Neural progenitor cell (in vitro differentiated cells): Measurements from ENCODE around the gene B3GAT1. TPM values are rescaled to one million over a fixed set of nuclear protein-coding genes. Genes with fewer than 3 reads are reported as not detected.

Source experiments
- DNase-seq: peaks from one replicate; pipeline ENCODE4 v3.0.0-alpha.2; 2016; ENCODE audit warnings: low spot score
- H2AFZ ChIP-seq: fragments of 200-600 bp; sonication (generic); replicated peaks from 2 replicates; pipeline ENCODE4 v1.6.1; 2016; ENCODE audit warnings: antibody characterized with exemption
- H3F3A ChIP-seq: fragments of 200-600 bp; sonication (generic); 2 replicates; pipeline ENCODE4 v1.6.1; 2016; ENCODE audit warnings: antibody characterized with exemption, low read depth
- H3K27ac ChIP-seq: fragments of 200-600 bp; sonication (generic); 2 replicates; pipeline ENCODE4 v1.5.1; 2016; ENCODE audit warnings: mild to moderate bottlenecking
- H3K27me3 ChIP-seq: fragments of 200-600 bp; sonication (generic); 2 replicates; pipeline ENCODE4 v1.6.1; 2016; ENCODE audit warnings: mild to moderate bottlenecking, moderate library complexity
- H3K36me3 ChIP-seq: fragments of 200-600 bp; sonication (generic); 2 replicates; pipeline ENCODE4 v1.5.1; 2016
- H3K4me1 ChIP-seq: fragments of 200-600 bp; sonication (generic); 2 replicates; pipeline ENCODE4 v1.6.1; 2016; ENCODE audit warnings: mixed run types
- H3K4me2 ChIP-seq: fragments of 200-600 bp; sonication (generic); 2 replicates; pipeline ENCODE4 v1.6.1; 2016
- H3K4me3 ChIP-seq: fragments of 200-600 bp; sonication (generic); 2 replicates; pipeline ENCODE4 v1.5.1; 2016
- H3K79me2 ChIP-seq: fragments of 200-600 bp; sonication (generic); 2 replicates; pipeline ENCODE4 v1.6.1; 2016; ENCODE audit warnings: low read depth
- H3K9ac ChIP-seq: fragments of 200-600 bp; sonication (generic); 2 replicates; pipeline ENCODE4 v1.6.1; 2016
- H3K9me3 ChIP-seq: fragments of 200-600 bp; sonication (generic); 2 replicates; pipeline ENCODE4 v1.5.1; 2016; ENCODE audit warnings: low read depth
- H4K20me1 ChIP-seq: fragments of 200-600 bp; sonication (generic); 2 replicates; pipeline ENCODE4 v1.6.1; 2016; ENCODE audit warnings: low read depth
- H3K27ac Mint-ChIP-seq: 3 replicates; pipeline ENCODE4 v1.8.0; 2021; ENCODE audit warnings: mixed read lengths
- H3K27me3 Mint-ChIP-seq: 2 replicates; pipeline ENCODE4 v1.8.0; 2022; ENCODE audit warnings: low read depth, mild to moderate bottlenecking, inconsistent platforms, moderate library complexity, mixed read lengths; ENCODE audit not compliant: insufficient read depth
- H3K36me3 Mint-ChIP-seq: 3 replicates; pipeline ENCODE4 v1.8.0; 2021; ENCODE audit warnings: mixed read lengths
- H3K4me1 Mint-ChIP-seq: 3 replicates; pipeline ENCODE4 v1.8.0; 2021; ENCODE audit warnings: mixed read lengths
- H3K4me3 Mint-ChIP-seq: 3 replicates; pipeline ENCODE4 v1.8.0; 2021; ENCODE audit warnings: mild to moderate bottlenecking, moderate library complexity, mixed read lengths
- H3K9me3 Mint-ChIP-seq: 3 replicates; pipeline ENCODE4 v1.8.0; 2020; ENCODE audit warnings: mixed read lengths
- EZH2 ChIP-seq: fragments of 200-600 bp; sonication (generic); IDR thresholded peaks from 2 replicates; pipeline ENCODE4 v1.6.1; 2017; ENCODE audit warnings: antibody characterized with exemption, mild to moderate bottlenecking, moderate library complexity
- EZH2phosphoT487 ChIP-seq: fragments of 200-600 bp; sonication (generic); IDR thresholded peaks from 2 replicates; pipeline ENCODE4 v1.6.1; 2017; ENCODE audit warnings: antibody characterized with exemption
- total RNA-seq: library from RNA; depleted of rRNA; stranded (reverse); fragments of >200 nt; gene quantifications from 2 replicates; pipeline ENCODE4 v1.2.3, GENCODE V29; 2015; ENCODE audit warnings: low replicate concordance
- TF ChIP-seq, protein P1 (sequence below): fragments of 200-600 bp; sonication (generic); IDR thresholded peaks from 2 replicates; pipeline ENCODE4 v1.5.1; 2017; ENCODE audit warnings: antibody characterized with exemption, mild to moderate bottlenecking

B3GAT1 gene
- total RNA-seq, 1 donor from 2014 or later: 11.0 TPM

DNA sequence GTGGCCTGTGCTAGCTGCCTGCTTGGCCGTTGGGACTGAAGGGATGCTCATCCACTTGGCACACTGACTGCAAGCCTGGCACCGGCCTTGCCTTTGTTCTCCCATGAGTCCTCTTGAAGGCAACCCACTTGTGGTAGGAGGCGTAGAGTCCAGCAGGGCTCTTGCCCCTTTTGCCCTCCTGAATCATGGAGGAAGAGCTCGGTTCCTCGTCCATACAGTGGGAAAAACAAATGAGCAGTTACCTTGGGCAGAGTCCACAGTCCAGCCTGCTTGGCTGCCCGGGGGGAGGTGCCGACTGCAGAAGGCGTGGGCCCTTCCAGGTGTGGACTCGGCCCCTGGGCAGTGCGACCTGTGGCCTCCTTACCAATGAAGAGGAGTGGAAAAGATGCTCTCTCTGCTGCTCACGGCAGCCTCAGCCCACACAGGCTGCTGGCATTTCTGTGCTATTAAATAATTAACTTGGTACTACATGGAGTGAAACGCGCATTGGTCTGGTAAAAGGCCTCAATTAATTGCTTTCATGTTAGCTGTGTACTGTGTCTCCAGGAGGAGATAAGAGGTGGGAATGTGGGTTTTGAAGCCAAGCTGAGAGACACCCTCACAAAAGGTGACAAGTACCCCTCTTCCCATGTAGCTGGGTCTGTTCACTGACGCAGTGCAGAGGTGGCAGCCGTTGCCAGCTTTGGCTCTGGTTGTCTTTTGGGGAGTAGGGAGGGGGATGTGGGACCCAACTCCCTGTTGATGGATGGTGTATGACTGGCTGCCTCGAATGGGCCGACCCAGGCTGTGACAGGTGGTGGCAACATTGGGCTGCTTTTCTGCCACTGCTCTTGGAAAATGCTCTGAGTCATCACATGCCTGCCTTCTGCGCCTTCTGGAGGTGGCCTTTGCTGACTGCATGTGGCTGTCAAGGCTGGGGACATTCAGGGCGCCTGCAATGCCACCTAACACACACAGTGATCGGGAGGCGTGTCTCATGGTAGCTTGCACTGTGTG is 26.8 kb upstream of the B3GAT1 start:
- DNase-seq: no peak
- Histone ChIP-seq H3K4me3 (no peak overlapping the region), H3K36me3 (no peaks in the 10 kb centered on the region), H2AFZ (no peak overlapping the region), H3K4me1 (no peaks in the 10 kb centered on the region), H3K9me3 (no peaks in the 10 kb centered on the region), H3K79me2 (no peaks in the 10 kb centered on the region), H3K9ac (no peak overlapping the region), H3F3A (no peaks in the 10 kb centered on the region), H3K27ac (no peak overlapping the region), H3K27me3 (no peaks in the 10 kb centered on the region), H4K20me1 (no peaks in the 10 kb centered on the region), H3K4me2 (no peak overlapping the region)
- H3K9me3 Mint-ChIP-seq: no peaks in the 10 kb centered on the region
- no peak overlapping the region for H3K4me3 Mint-ChIP-seq
- H3K27me3 Mint-ChIP-seq: peaks cover 8% of the 10 kb centered on the region
- peaks cover 1% of the 10 kb centered on the region for H3K36me3 Mint-ChIP-seq
- H3K27ac Mint-ChIP-seq: no peak overlapping the region
- peaks cover 15% of the 10 kb centered on the region for H3K4me1 Mint-ChIP-seq
- TF ChIP-seq EZH2phosphoT487 (no peak), EZH2 (no peak)
- TF ChIP-seq, protein P1, sequence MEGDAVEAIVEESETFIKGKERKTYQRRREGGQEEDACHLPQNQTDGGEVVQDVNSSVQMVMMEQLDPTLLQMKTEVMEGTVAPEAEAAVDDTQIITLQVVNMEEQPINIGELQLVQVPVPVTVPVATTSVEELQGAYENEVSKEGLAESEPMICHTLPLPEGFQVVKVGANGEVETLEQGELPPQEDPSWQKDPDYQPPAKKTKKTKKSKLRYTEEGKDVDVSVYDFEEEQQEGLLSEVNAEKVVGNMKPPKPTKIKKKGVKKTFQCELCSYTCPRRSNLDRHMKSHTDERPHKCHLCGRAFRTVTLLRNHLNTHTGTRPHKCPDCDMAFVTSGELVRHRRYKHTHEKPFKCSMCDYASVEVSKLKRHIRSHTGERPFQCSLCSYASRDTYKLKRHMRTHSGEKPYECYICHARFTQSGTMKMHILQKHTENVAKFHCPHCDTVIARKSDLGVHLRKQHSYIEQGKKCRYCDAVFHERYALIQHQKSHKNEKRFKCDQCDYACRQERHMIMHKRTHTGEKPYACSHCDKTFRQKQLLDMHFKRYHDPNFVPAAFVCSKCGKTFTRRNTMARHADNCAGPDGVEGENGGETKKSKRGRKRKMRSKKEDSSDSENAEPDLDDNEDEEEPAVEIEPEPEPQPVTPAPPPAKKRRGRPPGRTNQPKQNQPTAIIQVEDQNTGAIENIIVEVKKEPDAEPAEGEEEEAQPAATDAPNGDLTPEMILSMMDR: no peak

DNA sequence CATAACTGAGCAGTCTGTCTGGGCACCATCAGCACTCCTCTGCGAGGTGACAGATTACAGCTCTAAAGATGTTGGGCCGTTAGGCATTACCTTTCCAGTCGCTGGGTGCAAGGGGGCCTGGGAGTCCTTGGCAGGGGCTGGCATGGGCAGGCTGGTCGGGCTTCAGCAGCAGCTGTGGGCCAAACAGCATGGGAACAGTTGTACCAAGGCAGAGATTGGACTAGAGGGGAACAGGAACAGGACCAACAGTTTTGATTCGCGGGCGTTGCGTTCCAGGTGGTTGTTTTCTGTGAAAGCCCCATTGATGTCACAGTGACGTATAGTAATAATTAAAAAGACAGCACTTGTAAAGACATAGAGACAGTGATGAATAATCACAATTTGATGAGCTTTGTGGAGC is 25.8 kb upstream of the B3GAT1 start:
- H3K9ac ChIP-seq: no peak overlapping the region
- H3K4me2 ChIP-seq: no peak overlapping the region
- H3K4me3 ChIP-seq: no peak overlapping the region
- peaks cover 2% of the 10 kb centered on the region for H3K27me3 Mint-ChIP-seq
- no peaks in the 10 kb centered on the region for H3K79me2 ChIP-seq
- H3K9me3 ChIP-seq: no peaks in the 10 kb centered on the region
- TF ChIP-seq EZH2 (no peak), EZH2phosphoT487 (no peak)
- TF ChIP-seq, protein P1: no peak
- no peaks in the 10 kb centered on the region for H4K20me1 ChIP-seq
- H3K36me3 Mint-ChIP-seq: peaks cover 1% of the 10 kb centered on the region
- no peaks in the 10 kb centered on the region for H3K36me3 ChIP-seq
- no peak overlapping the region for H3K4me3 Mint-ChIP-seq
- no peak for DNase-seq
- peaks cover 8% of the 10 kb centered on the region for H3K4me1 Mint-ChIP-seq
- H3K4me1 ChIP-seq: no peaks in the 10 kb centered on the region
- no peaks in the 10 kb centered on the region for H3K27me3 ChIP-seq
- H3K27ac ChIP-seq: no peak overlapping the region
- no peak overlapping the region for H2AFZ ChIP-seq
- H3F3A ChIP-seq: no peaks in the 10 kb centered on the region
- H3K9me3 Mint-ChIP-seq: no peaks in the 10 kb centered on the region
- H3K27ac Mint-ChIP-seq: no peak overlapping the region

DNA sequence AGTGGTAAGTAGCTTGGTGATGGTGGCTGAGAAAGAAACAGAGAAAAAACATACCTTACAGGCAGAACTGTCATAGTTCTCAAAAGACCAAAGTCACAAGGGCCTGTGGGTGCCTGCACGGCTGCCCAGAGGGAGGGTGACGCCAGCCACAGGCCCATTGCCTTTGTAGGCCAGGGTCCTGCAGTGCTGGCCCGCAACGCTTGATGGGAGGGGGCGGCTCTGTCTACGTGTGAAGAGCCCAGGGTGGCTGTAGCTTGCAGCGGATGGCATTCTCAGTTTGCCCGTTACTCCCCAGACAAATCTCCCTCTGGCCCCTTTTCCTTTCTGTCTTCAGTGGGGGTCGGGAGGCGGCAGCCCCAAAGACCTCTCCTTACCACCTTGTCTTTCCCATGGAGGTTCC is 24.7 kb upstream of the B3GAT1 start:
- no peak for TF ChIP-seq EZH2phosphoT487
- TF ChIP-seq, protein P1: no peak
- Histone ChIP-seq H3F3A (no peaks in the 10 kb centered on the region), H3K27me3 (no peaks in the 10 kb centered on the region), H3K9ac (no peak overlapping the region), H3K27ac (no peak overlapping the region), H3K36me3 (no peaks in the 10 kb centered on the region), H3K4me2 (no peak overlapping the region), H3K79me2 (no peaks in the 10 kb centered on the region), H3K4me3 (no peak overlapping the region), H2AFZ (no peak overlapping the region), H3K4me1 (no peaks in the 10 kb centered on the region), H3K9me3 (no peaks in the 10 kb centered on the region), H4K20me1 (no peaks in the 10 kb centered on the region)
- Mint-ChIP-seq H3K4me1 (peaks cover 8% of the 10 kb centered on the region), H3K4me3 (no peak overlapping the region), H3K9me3 (peaks cover 2% of the 10 kb centered on the region), H3K27ac (no peak overlapping the region), H3K27me3 (peaks cover 2% of the 10 kb centered on the region), H3K36me3 (peaks cover 4% of the 10 kb centered on the region)
- no peak for DNase-seq
